NCI-H345 treated with DMSO at 0.1 percent for 48 hours (cell line): Measurements from ENCODE around the gene FAM114A1.
"Not testable (repeated sequence)": the region's sequence is repeated elsewhere in the genome, so short reads cannot be mapped to it uniquely, and the experiment has no call there.

Source experiments
- DNase-seq: peaks from one replicate; lab custom pipeline; 2025; ENCODE audit not compliant: unreplicated experiment; lab: John Stamatoyannopoulos, UW

The FAM114A1 gene

DNA sequence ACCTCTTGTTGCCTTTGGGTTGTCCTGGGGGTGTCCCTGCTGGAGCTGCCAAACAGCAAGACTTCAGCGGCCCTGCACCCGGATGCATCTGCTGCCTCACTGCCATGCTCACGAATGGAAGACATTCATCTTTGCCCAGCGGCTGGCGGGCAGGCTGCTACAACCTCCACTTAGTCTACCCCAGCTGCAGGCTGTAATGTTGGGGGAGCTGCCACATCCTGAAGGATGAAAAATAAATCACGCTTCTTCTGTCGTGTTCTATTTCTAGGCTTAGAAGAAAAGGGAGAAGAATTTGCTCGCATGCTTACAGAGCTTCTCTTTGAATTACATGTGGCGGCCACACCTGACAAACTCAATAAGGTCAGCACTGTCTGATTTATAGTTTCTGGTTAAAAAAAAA, 61.4 kb downstream of the FAM114A1 start:
- DNase-seq, result no peak

DNA sequence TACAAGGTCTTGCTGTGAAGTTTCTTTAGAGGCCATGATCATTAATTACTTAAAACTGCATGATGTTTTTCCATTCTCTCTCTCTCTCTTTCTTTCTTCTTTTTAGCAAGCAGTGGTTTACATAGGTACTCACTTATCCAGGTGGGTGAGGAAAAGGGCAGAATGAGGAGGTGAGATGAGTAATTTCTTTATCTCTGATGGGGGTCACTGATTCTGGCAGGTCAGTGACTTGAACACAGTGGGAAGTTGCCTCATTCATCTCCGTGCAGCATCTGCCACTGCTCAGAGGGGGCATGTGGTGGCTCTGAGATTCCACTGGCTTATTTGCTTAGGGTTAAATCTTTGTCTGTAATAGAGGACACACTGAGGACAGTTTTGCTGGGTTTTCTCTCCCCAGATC, 62.6 kb downstream of the FAM114A1 start:
- DNase-seq, result no peak

DNA sequence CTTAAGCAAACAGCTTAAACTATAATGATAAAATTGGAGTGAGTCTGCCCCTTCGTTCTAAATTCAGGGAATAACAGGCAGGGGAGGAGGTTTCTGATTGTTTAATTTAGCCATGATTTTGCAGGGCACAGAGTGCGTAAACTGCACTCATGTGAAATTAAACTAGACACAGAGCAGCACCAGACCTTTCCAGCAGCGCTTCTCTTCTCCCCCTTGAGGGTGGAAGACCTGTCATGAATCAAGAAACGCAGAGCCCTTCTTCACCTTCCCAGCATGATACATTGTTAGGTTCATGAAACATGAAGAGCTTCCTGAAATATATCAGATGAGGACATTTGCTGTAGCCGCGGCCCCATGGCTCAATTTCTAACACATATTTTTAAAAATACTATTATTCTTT, 63.1 kb downstream of the FAM114A1 start:
- DNase-seq, result no peak

DNA sequence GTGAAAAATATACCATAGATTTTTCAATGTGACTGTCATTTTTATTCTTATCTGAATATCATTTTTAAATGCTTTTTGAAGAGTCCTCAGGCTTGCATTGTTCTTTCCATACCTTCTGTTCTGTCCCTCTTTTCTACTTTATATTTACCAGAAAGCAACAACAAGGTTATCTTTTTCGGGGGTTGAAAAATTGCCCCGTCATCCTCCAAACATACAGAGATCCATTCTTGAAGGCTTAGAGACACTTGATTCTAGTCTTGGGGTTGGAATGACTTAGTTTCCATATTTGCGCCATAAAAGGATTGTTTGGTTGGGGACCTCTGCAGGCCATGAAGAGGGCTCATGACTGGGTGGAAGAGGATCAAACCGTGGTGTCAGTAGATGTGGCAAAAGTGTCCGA, 63.5 kb downstream of the FAM114A1 start:
- no peak for DNase-seq

DNA sequence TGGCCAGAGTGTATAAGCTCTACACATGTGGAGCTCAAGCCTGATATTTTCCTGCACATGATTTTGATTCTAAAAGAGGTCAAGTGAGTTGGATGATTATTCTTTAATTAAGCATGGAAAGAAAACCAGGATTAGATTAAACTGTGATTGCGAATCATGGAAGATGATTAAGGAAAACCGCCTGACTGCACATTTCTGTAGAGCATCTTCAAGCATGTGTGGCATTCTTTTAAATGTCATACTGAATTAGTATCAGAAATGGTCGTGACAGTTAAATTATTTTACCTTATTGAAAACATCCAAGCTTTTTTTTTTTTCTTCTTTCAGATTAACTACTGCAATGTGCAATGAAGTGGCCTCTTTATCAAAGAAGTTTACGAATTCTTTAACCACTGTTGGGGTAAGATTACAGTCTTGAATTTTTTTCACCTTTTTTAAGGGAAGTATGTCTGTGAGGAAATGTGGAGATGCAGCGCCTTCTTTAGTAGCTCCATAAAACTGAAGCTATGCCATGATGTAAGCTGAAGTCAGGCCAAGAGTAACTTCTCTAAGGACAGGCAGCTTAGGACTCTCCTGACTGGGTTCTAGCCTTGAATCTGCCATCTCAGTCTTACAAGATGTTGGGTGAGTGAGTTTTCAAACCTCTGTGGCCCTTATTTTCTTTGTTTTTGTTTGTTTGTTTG, 67.9 kb downstream of the FAM114A1 start:
- DNase-seq, result no peak

DNA sequence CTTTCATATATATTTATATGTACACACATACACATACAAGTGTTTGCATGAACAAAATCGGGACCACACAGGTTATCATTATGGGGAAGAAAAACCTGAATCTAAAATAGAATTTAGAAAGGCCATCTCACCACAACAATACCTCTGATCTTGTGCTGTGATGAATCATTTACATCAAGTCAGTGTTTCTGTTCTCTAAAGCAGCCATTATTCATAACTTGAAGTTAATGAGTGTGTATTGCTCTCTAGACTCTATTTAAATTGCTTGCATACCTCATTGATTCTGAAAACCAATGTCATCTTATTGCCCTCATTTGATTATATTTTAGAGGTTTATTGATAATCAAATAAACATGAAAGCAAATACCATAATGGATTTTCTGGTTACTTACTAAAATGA, 71.6 kb downstream of the FAM114A1 start:
- no peak for DNase-seq

DNA sequence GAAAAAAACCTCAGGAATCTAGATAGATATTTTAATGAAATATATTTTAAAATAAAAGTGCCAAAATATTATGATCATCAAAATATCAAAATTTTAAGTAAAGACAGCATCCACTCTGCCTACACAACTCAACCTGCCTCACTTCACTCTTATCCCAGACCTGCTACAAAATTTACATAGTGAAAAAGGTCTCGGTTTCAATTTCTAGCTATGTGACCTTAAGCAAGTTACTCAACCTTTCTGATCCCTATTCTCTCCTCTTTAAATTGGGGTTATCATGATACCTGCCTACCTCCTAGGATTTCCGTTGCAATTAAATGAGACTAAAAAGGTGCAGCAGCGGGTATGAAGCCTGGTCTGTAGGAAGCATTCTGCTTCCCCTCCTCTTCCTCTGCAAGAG, 72.9 kb downstream of the FAM114A1 start:
- DNase-seq, result no peak

DNA sequence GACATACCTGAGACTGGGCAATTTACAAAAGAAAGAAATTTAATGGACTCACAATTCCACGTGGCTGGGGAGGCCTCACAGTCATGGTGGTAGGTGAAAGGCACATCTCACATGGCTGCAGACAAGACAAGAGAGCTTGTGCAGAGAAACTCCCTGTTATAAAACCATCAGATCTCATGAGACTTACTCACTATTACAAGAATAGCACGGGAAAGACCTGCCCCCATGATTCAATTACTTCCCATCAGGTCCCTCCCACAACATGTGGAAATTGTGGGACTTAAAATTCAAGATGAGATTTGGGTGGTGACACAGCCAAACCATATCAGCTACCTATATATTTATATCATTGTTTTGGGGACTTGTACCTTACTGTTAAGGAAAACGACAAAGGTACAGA, 74.3 kb downstream of the FAM114A1 start:
- not testable (repeated sequence) for DNase-seq

DNA sequence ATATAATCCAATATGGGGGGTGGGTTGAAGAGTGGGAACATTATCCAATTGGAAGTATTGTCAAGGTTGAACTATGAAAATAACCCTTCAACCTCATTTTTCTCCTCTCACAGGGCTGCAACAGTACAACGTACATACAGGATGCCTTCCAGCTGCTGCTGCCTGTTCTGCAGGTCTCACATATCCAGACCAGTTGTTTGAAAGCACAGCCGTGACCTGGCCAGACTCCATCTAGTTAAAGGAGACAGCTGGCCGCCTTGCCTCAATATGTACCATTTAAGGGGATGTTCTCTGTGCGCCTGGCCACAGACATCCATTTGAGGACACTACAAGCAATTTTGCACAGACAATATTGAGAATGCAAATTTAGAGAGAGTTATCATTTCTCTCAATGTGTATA, 75.7 kb downstream of the FAM114A1 start:
- no peak for DNase-seq

DNA sequence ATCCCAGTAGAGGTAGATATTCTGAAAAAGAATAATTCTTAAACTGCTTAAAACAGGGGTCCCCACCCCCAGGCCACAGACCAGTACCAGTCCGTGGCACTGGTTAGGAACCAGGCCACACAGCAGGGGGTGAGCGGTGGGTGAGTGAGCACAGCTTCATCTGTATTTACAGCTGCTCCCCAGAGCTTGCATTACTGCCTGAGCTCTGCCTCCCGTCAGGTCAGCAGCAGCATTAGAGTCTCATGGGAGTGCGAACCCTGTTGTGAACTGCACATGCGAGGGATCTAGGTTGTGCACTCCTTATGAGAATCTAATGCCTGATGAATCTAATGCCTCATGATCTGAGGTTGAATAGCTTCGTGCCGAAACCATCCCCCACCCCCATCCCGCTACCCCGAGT, 76.8 kb downstream of the FAM114A1 start:
- DNase-seq, result no peak

DNA sequence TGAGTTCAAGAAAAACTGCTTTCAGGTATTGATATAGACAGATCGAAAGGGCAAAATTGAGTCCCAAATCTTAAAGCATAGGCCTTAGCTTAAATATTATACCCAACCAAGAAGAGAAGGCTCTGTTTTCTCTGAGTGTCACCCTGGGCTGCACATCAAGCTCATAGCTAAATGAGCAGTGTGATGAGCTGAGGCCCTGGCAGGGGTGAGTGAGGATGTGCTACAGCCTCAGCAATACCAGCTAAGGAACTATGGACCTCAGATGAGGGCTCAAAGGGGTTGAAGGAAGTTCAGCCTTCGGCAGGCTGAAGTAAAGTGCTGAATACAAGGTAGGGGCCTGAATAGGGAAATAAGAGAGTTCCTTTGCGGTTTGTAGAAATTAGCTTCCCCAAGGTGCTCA, 79.3 kb downstream of the FAM114A1 start:
- DNase-seq, result no peak

DNA sequence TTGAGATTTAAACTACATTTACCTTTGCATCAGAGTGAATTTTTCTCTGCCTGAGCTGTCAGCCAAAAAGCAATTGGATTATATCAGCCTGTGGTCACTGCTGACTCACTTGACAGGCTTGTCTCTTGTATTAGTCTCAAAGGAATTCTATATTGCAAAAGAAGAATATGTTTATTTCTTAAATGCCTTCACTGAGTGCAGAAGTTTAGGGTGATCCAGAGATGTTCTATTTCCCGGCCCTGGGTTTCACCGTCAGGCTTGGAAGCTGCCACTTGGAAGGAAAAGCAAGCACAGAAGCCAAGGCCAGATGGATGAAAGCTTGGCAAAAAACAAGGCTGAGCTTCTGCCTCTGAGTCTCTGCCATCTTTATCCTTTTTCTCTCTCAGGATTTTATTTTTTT, 80.9 kb downstream of the FAM114A1 start:
- DNase-seq, result no peak

DNA sequence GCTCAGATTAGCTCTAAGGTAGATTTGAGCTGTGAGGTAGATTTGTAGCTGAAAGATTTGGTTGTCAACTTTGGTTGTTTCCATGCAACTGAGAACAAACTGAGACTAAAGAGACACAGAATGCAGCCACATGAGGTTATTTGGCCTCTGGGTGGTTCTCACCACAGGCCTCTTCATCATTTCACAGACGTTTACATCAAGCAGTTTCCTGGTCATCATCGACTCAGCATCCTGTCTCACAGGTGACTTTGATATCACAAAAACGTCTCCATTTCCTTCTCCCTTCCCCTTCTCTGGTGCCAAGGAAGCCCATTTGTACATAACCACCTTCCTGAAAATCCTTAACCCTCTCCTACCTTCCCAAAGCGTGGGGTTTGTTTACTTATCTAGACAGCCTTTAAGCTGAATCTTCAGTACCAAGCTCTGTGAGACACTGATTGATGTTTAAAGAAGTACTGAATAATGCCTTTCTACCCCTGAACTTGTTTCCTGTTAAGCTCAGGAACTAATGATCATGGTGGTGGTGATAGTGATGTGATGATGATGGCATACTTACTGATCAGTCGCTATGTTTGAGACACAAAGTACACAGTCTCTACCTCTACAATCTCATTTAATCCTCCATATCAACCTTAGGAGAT, 81.9 kb downstream of the FAM114A1 start:
- no peak for DNase-seq

DNA sequence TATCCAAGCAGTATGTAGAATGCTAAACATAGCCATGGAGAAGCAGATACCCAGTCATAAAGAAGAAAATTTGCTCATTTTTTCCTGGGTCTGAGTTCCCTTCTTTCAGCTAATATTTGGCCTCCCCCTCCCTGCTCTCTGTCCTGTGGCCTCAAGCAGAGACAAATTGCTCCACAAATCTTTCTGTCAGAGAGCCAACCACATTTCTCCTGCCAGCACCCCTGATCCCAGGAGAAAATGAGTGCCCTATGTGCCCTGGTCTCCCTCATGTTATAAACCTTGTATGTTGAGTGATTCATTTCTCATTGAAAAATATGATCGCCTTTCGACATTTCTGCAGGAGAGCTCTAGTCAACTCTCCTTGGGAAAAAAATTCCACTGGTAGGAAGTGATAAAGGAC, 82.6 kb downstream of the FAM114A1 start:
- no peak for DNase-seq

DNA sequence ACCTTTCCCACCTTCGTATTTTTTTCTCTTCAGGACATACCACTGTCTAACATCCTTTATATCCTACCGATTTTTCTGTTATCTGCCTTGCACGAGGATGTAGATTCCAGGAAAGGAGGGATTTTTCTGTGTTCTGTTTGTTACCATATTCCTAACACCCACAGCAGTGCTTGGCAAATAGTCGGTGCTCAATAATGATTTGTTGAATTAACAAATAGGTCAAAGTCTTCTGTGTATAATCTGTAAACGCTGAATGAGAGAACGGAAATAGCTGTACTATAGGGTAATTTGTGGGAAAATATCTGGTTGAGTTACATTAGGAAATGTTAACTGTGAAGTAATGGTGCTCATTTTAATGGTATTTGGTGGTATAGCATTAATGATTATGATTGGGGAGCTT, 83.1 kb downstream of the FAM114A1 start:
- no peak for DNase-seq

DNA sequence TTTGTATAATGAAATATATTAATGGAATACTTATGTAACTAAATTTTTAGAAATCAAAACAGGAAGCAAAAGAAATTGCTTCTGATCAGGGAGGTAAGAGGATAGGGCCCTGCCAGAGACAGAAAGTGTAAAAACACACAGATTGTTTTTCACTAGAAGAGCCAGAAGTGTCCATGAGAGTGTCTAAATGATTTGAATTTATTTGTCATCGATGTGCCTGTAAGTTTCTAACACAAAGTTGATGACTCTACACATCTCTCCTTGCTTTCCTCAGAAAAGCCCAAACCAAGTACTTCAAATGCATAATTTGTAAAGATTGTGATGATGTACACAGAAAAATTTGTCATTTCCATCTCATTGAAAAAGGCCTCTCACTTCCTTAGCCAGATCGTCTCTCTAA, 84.0 kb downstream of the FAM114A1 start:
- no peak for DNase-seq

DNA sequence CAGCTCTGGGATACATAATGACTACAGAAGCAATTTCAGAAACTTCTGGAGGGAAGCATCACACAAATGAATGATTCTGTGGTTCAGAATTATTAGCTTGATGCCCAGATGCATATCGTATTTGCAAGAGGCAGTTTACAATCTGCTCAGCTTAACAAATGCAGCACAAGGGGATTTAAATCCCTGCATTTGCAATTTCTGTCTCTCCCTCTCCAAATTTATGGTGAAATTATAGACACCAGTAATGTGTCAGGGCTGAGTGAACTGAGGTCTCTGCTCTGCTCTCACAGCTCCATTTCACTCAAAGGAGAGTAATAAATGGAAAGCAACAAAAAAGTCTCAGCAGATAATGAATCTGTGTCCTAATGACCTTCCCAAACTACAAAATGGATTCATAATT, 84.4 kb downstream of the FAM114A1 start:
- DNase-seq, result no peak

DNA sequence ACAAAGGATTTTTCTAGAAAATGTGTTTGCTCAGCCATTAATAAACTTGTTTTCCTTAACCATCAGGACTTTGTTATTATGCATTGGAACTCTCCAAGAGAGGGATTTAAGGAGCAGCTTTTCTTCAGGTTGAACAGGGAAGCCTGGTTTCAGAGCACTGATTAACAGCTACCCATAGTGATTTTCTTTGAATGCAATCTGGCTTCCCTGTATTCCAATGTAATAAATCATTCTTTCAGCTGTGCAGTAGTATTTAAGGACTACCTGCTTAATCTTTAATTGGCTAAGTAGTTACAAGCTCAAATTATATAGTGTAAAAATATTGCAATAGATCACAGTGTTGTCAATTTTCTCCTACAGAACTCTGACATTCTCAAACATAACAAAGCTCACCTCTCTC, 87.1 kb downstream of the FAM114A1 start:
- DNase-seq, result no peak

DNA sequence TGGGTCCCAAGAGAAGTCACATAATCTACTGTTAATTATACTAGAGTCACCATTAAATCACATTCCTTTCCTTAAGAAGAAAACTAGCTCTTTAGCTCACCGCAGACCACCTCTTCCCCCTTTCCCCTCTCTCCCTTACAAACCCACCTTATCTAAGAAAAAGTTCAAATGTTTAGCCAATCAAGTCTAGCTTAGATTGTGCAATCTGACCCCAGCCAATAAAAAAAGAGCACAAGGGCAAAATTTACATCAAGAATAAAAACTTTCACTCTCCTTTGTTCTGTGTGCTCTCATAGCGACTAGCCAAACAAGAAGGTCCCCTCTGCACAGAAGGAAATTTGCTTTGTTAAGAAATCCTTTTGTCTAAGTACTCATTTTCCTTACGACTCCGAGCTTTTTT, 88.4 kb downstream of the FAM114A1 start:
- no peak for DNase-seq

DNA sequence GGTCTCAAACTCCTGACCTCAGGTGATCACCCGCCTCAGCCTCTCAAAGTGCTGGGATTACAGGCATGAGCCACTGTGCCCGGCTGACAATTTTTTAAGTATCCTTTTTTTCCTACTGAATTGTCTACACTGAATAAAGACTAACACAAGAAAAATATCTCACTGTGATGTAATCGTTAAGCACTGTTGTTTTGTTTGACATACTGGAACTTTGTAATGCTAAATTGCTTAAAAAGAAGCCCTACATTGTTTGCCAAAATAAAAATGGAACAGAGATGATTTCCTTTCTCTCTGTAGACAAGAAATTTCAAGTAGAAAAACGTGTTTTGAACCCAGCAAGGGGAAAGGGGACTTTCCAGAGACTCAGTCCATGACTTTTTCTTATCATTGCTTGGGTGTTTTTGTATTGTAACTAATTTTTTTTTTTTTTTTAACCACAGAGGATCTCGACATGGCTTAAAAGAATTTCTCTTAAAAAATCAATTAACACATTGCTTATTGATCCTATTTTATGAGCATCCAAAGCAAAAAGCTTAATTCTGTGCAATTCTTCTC, 89.7 kb downstream of the FAM114A1 start:
- DNase-seq, result no peak

DNA sequence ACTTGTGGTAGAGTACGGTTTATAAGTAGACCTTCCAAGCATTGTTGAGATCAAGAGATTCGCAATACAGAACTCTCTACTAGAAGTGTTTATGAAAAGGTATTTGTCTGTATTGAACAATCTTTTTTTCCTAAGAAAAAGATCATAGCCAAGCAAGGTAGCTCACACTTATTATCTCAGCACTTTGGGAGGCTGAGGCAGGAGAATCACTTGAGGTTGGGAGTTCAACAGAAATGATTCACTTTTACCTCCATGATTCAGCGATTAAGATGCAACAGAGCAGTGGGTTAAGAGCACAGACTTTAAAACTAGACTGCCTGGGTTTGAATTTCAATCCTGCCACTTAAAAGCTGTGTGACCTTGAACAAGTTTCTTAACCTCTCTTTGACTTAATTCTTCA, 90.3 kb downstream of the FAM114A1 start:
- no peak for DNase-seq

DNA sequence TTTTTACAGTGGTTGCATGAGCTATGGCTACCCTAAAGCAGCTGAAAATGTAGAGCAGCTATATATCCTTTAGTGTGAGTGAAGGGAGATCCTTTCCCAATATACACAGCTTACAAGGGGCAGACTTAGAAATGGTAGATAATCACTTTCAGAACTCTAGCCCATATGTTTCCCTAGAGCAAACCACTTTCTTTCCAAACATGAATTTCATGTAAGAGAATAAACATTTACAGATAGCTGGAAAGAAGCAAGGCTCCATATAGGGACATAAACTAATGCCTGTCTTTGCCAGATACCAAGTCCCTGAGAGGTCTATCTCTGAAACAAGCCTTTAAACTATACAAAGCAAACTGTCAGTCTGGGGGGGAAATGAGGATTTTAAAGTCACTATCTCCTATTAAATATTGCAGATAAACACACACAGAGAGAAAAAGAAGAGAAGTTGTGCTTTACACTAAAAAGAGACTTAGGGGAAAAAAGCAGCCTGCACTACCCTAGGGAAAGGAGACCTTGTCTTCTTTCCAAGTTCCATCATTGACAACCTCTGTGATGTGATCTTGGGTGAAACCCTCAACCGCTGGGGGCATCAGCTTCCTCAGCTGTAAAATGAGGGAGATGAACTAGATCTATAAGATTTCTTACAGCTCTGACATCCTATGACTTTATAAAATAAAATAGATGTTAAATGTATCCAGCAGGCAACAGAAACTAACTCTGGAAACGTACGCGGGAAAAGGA, 91.0 kb downstream of the FAM114A1 start:
- DNase-seq, result no peak
